HG03196 (cell line): ENCODE results near the gene MS4A6E.

Experiments used
- ATAC-seq: cut with Tn5 transposase; IDR thresholded peaks from one replicate; pipeline ENCODE4 v1.9.1; 2021; ENCODE audit not compliant: unreplicated experiment

Gene MS4A6E

GRCh38 chr11:60371854-60372253 lies 44.8 kb downstream of the MS4A6E start:
- ATAC-seq: no peak

GRCh38 chr11:60372767-60373166 lies 45.7 kb downstream of the MS4A6E start:
- ATAC-seq: no peak

- ATAC-seq: no peak
Observed at GRCh38 chr11:60375316-60375715, 48.3 kb downstream of the MS4A6E start.

- no peak for ATAC-seq
Observed at GRCh38 chr11:60376601-60377000, 49.5 kb downstream of the MS4A6E start.

- no peak for ATAC-seq
Observed at GRCh38 chr11:60377401-60378136, 50.5 kb downstream of the MS4A6E start.

- peak; percentile 92 for ATAC-seq
Observed at GRCh38 chr11:60378354-60378753, 51.3 kb downstream of the MS4A6E start, which contains the start of gene MS4A7. TSS of gene MS4A7 (plus strand) at chr11:60378532. CDS start at chr11:60383142, 4,610 bp downstream.

GRCh38 chr11:60389279-60389910 lies 62.3 kb downstream of the MS4A6E start:
- ATAC-seq: peak; percentile 77

GRCh38 chr11:60390419-60390818 lies 63.4 kb downstream of the MS4A6E start:
- no peak for ATAC-seq
